WTC11 (cell line): ENCODE results near the gene RBFOX1. TPM values are rescaled to one million over a fixed set of nuclear protein-coding genes. Genes with fewer than 3 reads are reported as not detected.

Source experiments
- ATAC-seq: fragments of 200-7000 bp; cut with Tn5 transposase; 2 replicates; pipeline ENCODE4 v1.10.0; 2021; ENCODE audit warnings: mild to moderate bottlenecking, moderate library complexity
- CTCF ChIA-PET: fragments of 300-600 bp; sonication (Branson Sonifier 250); formaldehyde crosslinking; loops from one replicate; lab custom pipeline; 2021; ENCODE audit warnings: antibody characterized with exemption; lab: Charles Lee
- POLR2A ChIA-PET: fragments of 350-600 bp; sonication (Branson Sonifier 250); formaldehyde crosslinking; loops from one replicate; lab custom pipeline; 2021; ENCODE audit warnings: antibody characterized with exemption; lab: Charles Lee
- DNase-seq: peaks from one replicate; pipeline ENCODE4 v3.0.0; 2021; ENCODE audit warnings: low spot score
- H3K27ac Mint-ChIP-seq: 2 replicates; pipeline ENCODE4 v1.8.0; 2021; ENCODE audit warnings: mixed read lengths
- H3K27me3 Mint-ChIP-seq: 2 replicates; pipeline ENCODE4 v1.8.0; 2021; ENCODE audit warnings: low read depth, mild to moderate bottlenecking, moderate library complexity, mixed read lengths
- H3K36me3 Mint-ChIP-seq: 2 replicates; pipeline ENCODE4 v1.8.0; 2021; ENCODE audit warnings: mixed read lengths
- H3K4me1 Mint-ChIP-seq: 2 replicates; pipeline ENCODE4 v1.8.0; 2022; ENCODE audit warnings: mixed read lengths
- H3K4me3 Mint-ChIP-seq: 2 replicates; pipeline ENCODE4 v1.8.0; 2021; ENCODE audit warnings: mild to moderate bottlenecking, moderate library complexity, mixed read lengths
- H3K9me3 Mint-ChIP-seq: 2 replicates; pipeline ENCODE4 v1.8.0; 2021; ENCODE audit warnings: mixed read lengths
- ATF2 ChIP-seq: sonication (generic); formaldehyde crosslinking; IDR thresholded peaks from 2 replicates; pipeline ENCODE4 v1.8.1; 2022; ENCODE audit warnings: low read depth, missing genetic modification reagents, borderline replicate concordance
- CBFB ChIP-seq: sonication (generic); formaldehyde crosslinking; IDR thresholded peaks from 2 replicates; pipeline ENCODE4 v1.8.1; 2022; ENCODE audit warnings: mild to moderate bottlenecking, low read depth, missing genetic modification reagents
- ERG ChIP-seq: fragments of 250-450 bp; sonication (Bioruptor Pico); IDR thresholded peaks from 2 replicates; pipeline ENCODE4 v1.8.0; 2021; ENCODE audit warnings: mild to moderate bottlenecking
- FOXP4 ChIP-seq: sonication (generic); formaldehyde crosslinking; IDR thresholded peaks from 2 replicates; pipeline ENCODE4 v1.8.0; 2022; ENCODE audit warnings: mild to moderate bottlenecking, missing genetic modification reagents
- IRF2 ChIP-seq: sonication (generic); formaldehyde crosslinking; IDR thresholded peaks from 2 replicates; pipeline ENCODE4 v1.8.0; 2022; ENCODE audit warnings: low read depth, missing genetic modification reagents, borderline replicate concordance
- MXD4 ChIP-seq: fragments of 250-450 bp; sonication (Bioruptor Pico); IDR thresholded peaks from 2 replicates; pipeline ENCODE4 v1.8.0; 2021; ENCODE audit warnings: mild to moderate bottlenecking, moderate library complexity, borderline replicate concordance
- NFATC4 ChIP-seq: fragments of 250-450 bp; sonication (Bioruptor Pico); IDR thresholded peaks from 2 replicates; pipeline ENCODE4 v1.9.0; 2021; ENCODE audit warnings: mild to moderate bottlenecking
- ZMAT4 ChIP-seq: fragments of 250-450 bp; sonication (Bioruptor Pico); IDR thresholded peaks from 2 replicates; pipeline ENCODE4 v1.9.0; 2021; ENCODE audit warnings: mild to moderate bottlenecking
- ZNF396 ChIP-seq: fragments of 250-450 bp; sonication (Bioruptor Pico); IDR thresholded peaks from 2 replicates; pipeline ENCODE4 v1.8.0; 2021; ENCODE audit warnings: mild to moderate bottlenecking, moderate library complexity, borderline replicate concordance
- ZNF671 ChIP-seq: fragments of 250-450 bp; sonication (Bioruptor Pico); IDR thresholded peaks from 2 replicates; pipeline ENCODE4 v1.8.0; 2021; ENCODE audit warnings: mild to moderate bottlenecking
- total RNA-seq: library from RNA; stranded (reverse); gene quantifications from 3 replicates; pipeline ENCODE4 v1.2.3, GENCODE V29; 2021
- TF ChIP-seq, protein P1 (sequence below): fragments of 250-450 bp; sonication (Bioruptor Pico); conservative IDR thresholded peaks from 2 replicates; pipeline ENCODE4 v1.9.0; 2021; ENCODE audit warnings: mild to moderate bottlenecking
- TF ChIP-seq, protein P2 (sequence below): fragments of 250-450 bp; sonication (Bioruptor Pico); IDR thresholded peaks from 2 replicates; pipeline ENCODE4 v2.1.2; 2022; ENCODE audit warnings: mild to moderate bottlenecking, moderate library complexity
- TF ChIP-seq, protein P3 (sequence below): fragments of 250-450 bp; sonication (Bioruptor Pico); IDR thresholded peaks from 2 replicates; pipeline ENCODE4 v1.9.0; 2021; ENCODE audit warnings: mild to moderate bottlenecking

The RBFOX1 gene
- total RNA-seq, 1 experiment from 2014 or later: 1.1 TPM

GRCh38 chr16:7420843-7421242 is 88.2 kb downstream of the RBFOX1 start:
- no peak overlapping the region for H3K4me3 Mint-ChIP-seq
- H3K36me3 Mint-ChIP-seq: peaks cover 75% of the 10 kb centered on the region
- H3K27me3 Mint-ChIP-seq: peaks cover 9% of the 10 kb centered on the region
- H3K9me3 Mint-ChIP-seq: peaks cover 89% of the 10 kb centered on the region
- no peak overlapping the region for H3K27ac Mint-ChIP-seq
- POLR2A ChIA-PET: no interaction called here
- DNase-seq: no peak
- TF ChIP-seq ZNF396 (CRISPR knock-in tag) (no peak), ERG (no peak), NFATC4 (CRISPR knock-in tag) (no peak), FOXP4 (no peak)
- TF ChIP-seq, protein P1, sequence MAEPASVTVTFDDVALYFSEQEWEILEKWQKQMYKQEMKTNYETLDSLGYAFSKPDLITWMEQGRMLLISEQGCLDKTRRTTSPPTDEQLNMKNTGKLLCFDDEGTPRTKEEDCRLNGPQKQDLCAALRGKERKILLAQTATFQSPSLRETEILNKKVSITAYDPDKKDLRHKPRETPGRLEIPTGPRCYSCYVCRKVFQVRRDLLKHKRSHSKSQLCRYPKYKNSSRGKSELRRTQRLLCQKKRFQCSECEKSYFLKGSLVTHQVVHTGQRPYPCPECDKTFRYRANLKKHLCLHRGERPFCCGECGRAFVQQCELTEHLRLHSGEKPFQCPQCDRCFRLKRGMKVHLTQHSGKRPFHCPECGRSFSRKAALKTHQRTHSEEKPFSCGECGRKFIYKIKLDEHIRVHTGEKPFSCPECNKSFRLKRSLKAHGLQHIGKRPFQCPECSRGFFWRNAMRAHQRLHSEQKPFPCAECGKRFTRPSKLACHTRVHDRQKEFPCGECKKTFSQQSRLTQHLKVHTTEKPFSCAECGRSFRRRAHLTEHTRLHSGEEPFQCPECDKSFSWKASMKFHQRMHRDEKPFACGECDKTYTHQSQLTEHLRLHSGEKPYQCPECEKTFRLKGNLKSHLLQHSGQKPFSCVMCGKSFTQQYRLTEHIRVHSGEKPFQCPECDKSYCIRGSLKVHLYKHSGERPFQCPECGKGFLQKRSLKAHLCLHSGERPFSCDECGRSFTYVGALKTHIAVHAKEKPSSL (CRISPR knock-in tag): no peak
- TF ChIP-seq, all 79 proteins: peak for 0
- no peak for ATAC-seq
- CTCF ChIA-PET: no interaction called here
- H3K4me1 Mint-ChIP-seq: no peaks in the 10 kb centered on the region

DNA sequence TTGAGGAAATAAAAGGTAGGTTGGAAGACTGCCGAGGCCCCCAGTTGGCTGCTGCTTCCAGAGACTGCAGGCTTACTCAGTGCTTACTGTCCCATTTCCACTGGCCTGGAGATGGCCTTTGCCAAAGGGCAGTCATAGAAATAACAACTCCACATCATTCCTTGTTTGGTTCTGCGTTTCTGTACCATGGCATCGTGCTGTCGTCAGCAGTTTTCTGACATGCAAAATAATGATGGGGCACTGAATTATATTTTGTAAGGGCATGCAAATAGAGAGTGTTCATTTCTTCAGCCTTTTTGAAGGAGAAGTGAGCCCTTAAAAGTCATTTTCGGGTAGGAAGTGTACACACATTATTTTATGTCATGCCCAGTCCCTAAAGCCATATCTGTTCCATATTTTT is 88.9 kb downstream of the RBFOX1 start:
- H3K27ac Mint-ChIP-seq: no peak overlapping the region
- no peak for ATAC-seq
- CTCF ChIA-PET: no interaction called here
- TF ChIP-seq ZMAT4 (CRISPR knock-in tag) (no peak), ZNF671 (CRISPR knock-in tag) (no peak), ERG (no peak), MXD4 (CRISPR knock-in tag) (no peak), IRF2 (no peak), CBFB (no peak), ATF2 (no peak)
- TF ChIP-seq, protein P2, sequence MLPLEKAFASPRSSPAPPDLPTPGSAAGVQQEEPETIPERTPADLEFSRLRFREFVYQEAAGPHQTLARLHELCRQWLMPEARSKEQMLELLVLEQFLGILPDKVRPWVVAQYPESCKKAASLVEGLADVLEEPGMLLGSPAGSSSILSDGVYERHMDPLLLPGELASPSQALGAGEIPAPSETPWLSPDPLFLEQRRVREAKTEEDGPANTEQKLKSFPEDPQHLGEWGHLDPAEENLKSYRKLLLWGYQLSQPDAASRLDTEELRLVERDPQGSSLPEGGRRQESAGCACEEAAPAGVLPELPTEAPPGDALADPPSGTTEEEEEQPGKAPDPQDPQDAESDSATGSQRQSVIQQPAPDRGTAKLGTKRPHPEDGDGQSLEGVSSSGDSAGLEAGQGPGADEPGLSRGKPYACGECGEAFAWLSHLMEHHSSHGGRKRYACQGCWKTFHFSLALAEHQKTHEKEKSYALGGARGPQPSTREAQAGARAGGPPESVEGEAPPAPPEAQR (CRISPR knock-in tag): no peak
- TF ChIP-seq, protein P3, sequence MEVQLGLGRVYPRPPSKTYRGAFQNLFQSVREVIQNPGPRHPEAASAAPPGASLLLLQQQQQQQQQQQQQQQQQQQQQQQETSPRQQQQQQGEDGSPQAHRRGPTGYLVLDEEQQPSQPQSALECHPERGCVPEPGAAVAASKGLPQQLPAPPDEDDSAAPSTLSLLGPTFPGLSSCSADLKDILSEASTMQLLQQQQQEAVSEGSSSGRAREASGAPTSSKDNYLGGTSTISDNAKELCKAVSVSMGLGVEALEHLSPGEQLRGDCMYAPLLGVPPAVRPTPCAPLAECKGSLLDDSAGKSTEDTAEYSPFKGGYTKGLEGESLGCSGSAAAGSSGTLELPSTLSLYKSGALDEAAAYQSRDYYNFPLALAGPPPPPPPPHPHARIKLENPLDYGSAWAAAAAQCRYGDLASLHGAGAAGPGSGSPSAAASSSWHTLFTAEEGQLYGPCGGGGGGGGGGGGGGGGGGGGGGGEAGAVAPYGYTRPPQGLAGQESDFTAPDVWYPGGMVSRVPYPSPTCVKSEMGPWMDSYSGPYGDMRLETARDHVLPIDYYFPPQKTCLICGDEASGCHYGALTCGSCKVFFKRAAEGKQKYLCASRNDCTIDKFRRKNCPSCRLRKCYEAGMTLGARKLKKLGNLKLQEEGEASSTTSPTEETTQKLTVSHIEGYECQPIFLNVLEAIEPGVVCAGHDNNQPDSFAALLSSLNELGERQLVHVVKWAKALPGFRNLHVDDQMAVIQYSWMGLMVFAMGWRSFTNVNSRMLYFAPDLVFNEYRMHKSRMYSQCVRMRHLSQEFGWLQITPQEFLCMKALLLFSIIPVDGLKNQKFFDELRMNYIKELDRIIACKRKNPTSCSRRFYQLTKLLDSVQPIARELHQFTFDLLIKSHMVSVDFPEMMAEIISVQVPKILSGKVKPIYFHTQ: no peak
- H3K4me3 Mint-ChIP-seq: no peak overlapping the region
- POLR2A ChIA-PET: no interaction called here
- H3K4me1 Mint-ChIP-seq: no peaks in the 10 kb centered on the region
- peaks cover 89% of the 10 kb centered on the region for H3K9me3 Mint-ChIP-seq
- peaks cover 73% of the 10 kb centered on the region for H3K36me3 Mint-ChIP-seq
- peaks cover 9% of the 10 kb centered on the region for H3K27me3 Mint-ChIP-seq
- DNase-seq: no peak
